Loucy (cell line): ENCODE data around the gene EEFSEC.

Experiments used
- H2AFZ ChIP-seq: fragments of 200-600 bp; sonication (generic); 2 replicates; pipeline ENCODE4 v1.6.0; 2016; ENCODE audit warnings: antibody characterized with exemption, mild to moderate bottlenecking, low read length, moderate library complexity
- H3F3A ChIP-seq: fragments of 200-600 bp; 2 replicates; pipeline ENCODE4 v1.6.0; 2016; ENCODE audit warnings: antibody characterized with exemption, low read depth, mild to moderate bottlenecking
- H3K27me3 ChIP-seq: fragments of 200-600 bp; sonication (generic); 2 replicates; pipeline ENCODE4 v1.6.1; 2014; ENCODE audit warnings: low read length, mild to moderate bottlenecking; ENCODE audit not compliant: insufficient read depth, poor library complexity, severe bottlenecking
- H3K36me3 ChIP-seq: fragments of 200-600 bp; sonication (generic); 2 replicates; pipeline ENCODE4 v1.6.1; 2016; ENCODE audit warnings: low read length; ENCODE audit not compliant: insufficient read depth
- H3K4me1 ChIP-seq: fragments of 200-600 bp; sonication (generic); 2 replicates; pipeline ENCODE4 v1.5.1; 2014; ENCODE audit warnings: low read length, mild to moderate bottlenecking; ENCODE audit not compliant: insufficient read depth, poor library complexity, severe bottlenecking
- H3K4me2 ChIP-seq: fragments of 200-600 bp; sonication (generic); 2 replicates; pipeline ENCODE4 v1.6.0; 2014; ENCODE audit warnings: antibody characterized with exemption, low read length, low read depth, mild to moderate bottlenecking; ENCODE audit not compliant: poor library complexity, severe bottlenecking
- H3K4me3 ChIP-seq: fragments of 200-600 bp; sonication (generic); 2 replicates; pipeline ENCODE4 v1.5.1; 2014; ENCODE audit warnings: low read length, mild to moderate bottlenecking, mixed read lengths; ENCODE audit not compliant: poor library complexity, severe bottlenecking
- H3K79me2 ChIP-seq: fragments of 200-600 bp; sonication (generic); 2 replicates; pipeline ENCODE4 v1.6.1; 2014; ENCODE audit warnings: low read length; ENCODE audit not compliant: insufficient read depth
- H3K9ac ChIP-seq: fragments of 200-600 bp; sonication (generic); 2 replicates; pipeline ENCODE4 v1.6.0; 2014; ENCODE audit warnings: mild to moderate bottlenecking, low read depth, low read length, moderate library complexity; ENCODE audit not compliant: poor library complexity, severe bottlenecking
- H3K9me2 ChIP-seq: fragments of 200-600 bp; sonication (generic); replicated peaks from 2 replicates; pipeline ENCODE4 v1.6.1; 2016; ENCODE audit warnings: low read depth, low read length, mixed read lengths
- H3K9me3 ChIP-seq: fragments of 200-600 bp; sonication (generic); 2 replicates; pipeline ENCODE4 v1.6.1; 2014; ENCODE audit warnings: mild to moderate bottlenecking, antibody characterized with exemption, low read length, low read depth; ENCODE audit not compliant: insufficient read depth
- H4K20me1 ChIP-seq: fragments of 200-600 bp; sonication (generic); 2 replicates; pipeline ENCODE4 v1.6.0; 2014; ENCODE audit warnings: antibody characterized with exemption, low read length, mild to moderate bottlenecking; ENCODE audit not compliant: insufficient read depth, poor library complexity, severe bottlenecking
- CTCF ChIP-seq: fragments of 200-600 bp; sonication (generic); conservative IDR thresholded peaks from 2 replicates; pipeline ENCODE4 v1.5.1; 2014; ENCODE audit warnings: mild to moderate bottlenecking, antibody characterized with exemption, low read length
- EZH2phosphoT487 ChIP-seq: fragments of 200-600 bp; IDR thresholded peaks from 2 replicates; pipeline ENCODE4 v1.6.1; 2018; ENCODE audit warnings: antibody characterized with exemption, mild to moderate bottlenecking, moderate library complexity, borderline replicate concordance

Gene EEFSEC

GRCh38 chr3:128309026-128309425 is 155.7 kb downstream of the EEFSEC start:
- no peak overlapping the region for H3K4me2 ChIP-seq
- H3K4me1 ChIP-seq: peaks cover 4% of the 10 kb centered on the region
- no peaks in the 10 kb centered on the region for H3K79me2 ChIP-seq
- H4K20me1 ChIP-seq: no peaks in the 10 kb centered on the region
- H3K36me3 ChIP-seq: no peaks in the 10 kb centered on the region; the same call in 1 of the 2 replicates
- H3K9ac ChIP-seq: no peak overlapping the region
- no peak overlapping the region for H2AFZ ChIP-seq
- no peak for TF ChIP-seq CTCF
- TF ChIP-seq EZH2phosphoT487: no peak
- no peaks in the 10 kb centered on the region for H3K9me2 ChIP-seq
- no peaks in the 10 kb centered on the region for H3F3A ChIP-seq
- H3K4me3 ChIP-seq: no peak overlapping the region
- no peaks in the 10 kb centered on the region for H3K27me3 ChIP-seq
- no peaks in the 10 kb centered on the region for H3K9me3 ChIP-seq

DNA sequence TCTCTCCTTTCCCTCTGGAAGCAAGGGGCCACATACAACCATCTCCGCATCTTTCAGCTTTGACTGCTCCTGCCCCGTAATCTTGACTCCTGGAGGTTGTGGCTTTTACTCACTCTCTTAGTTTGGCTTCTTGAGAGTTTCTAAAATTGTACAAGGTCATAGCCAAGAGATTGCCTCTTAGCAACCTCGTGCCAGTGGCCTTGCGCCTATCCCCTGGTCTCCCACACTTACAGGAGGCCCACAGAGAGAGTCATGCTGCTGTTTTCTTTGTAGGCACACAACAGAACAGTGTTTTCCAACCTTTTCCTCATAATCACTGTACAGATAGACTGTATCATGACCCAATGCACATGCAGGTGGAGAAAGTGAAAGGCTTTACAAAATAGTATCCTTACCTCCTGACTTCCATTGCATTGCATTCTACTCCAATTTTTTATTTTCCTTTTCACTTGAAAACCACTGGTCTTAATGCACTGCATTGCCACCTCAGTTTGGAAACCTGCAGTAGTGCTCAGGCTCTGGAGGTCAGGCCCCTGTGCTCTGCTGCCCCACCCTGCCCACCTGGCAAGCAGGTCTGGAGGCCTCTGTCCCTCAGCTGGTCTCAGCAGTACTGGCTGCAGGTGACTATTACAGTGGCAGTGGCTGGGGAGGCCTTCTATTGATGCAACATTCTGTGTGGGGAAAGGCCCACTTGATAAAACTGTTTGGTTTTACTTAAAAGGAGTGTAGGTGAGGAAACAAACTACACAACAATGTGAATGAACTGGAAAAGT is 157.2 kb downstream of the EEFSEC start:
- no peaks in the 10 kb centered on the region for H3K27me3 ChIP-seq
- peaks cover 12% of the 10 kb centered on the region for H3K4me1 ChIP-seq
- H3K9me3 ChIP-seq: no peaks in the 10 kb centered on the region
- no peaks in the 10 kb centered on the region for H3K79me2 ChIP-seq
- H3K9me2 ChIP-seq: no peaks in the 10 kb centered on the region
- H2AFZ ChIP-seq: no peak overlapping the region
- H3K36me3 ChIP-seq: no peaks in the 10 kb centered on the region; the same call in 1 of the 2 replicates
- H3F3A ChIP-seq: no peaks in the 10 kb centered on the region
- no peak overlapping the region for H3K9ac ChIP-seq
- TF ChIP-seq CTCF: no peak
- no peak for TF ChIP-seq EZH2phosphoT487
- H3K4me2 ChIP-seq: no peak overlapping the region
- H3K4me3 ChIP-seq: no peak overlapping the region
- no peaks in the 10 kb centered on the region for H4K20me1 ChIP-seq

GRCh38 chr3:128311441-128311844 is 158.2 kb downstream of the EEFSEC start:
- H3K4me3 ChIP-seq: no peak overlapping the region
- no peak overlapping the region for H3K9ac ChIP-seq
- no peaks in the 10 kb centered on the region for H4K20me1 ChIP-seq
- H3K36me3 ChIP-seq: no peaks in the 10 kb centered on the region; the same call in 1 of the 2 replicates
- H3F3A ChIP-seq: no peaks in the 10 kb centered on the region
- H3K9me2 ChIP-seq: no peaks in the 10 kb centered on the region
- H3K9me3 ChIP-seq: no peaks in the 10 kb centered on the region
- no peak for TF ChIP-seq CTCF
- TF ChIP-seq EZH2phosphoT487: no peak
- no peak overlapping the region for H2AFZ ChIP-seq
- no peaks in the 10 kb centered on the region for H3K79me2 ChIP-seq
- H3K4me2 ChIP-seq: no peak overlapping the region
- H3K4me1 ChIP-seq: peaks cover 21% of the 10 kb centered on the region
- H3K27me3 ChIP-seq: no peaks in the 10 kb centered on the region
